ENCODE results near the gene DCC. TPM values are rescaled to one million over a fixed set of nuclear protein-coding genes. Genes with fewer than 3 reads are reported as not detected.

The DCC gene
- total RNA-seq, 1 donor from 2014 or later = under 0.01 TPM

DNA sequence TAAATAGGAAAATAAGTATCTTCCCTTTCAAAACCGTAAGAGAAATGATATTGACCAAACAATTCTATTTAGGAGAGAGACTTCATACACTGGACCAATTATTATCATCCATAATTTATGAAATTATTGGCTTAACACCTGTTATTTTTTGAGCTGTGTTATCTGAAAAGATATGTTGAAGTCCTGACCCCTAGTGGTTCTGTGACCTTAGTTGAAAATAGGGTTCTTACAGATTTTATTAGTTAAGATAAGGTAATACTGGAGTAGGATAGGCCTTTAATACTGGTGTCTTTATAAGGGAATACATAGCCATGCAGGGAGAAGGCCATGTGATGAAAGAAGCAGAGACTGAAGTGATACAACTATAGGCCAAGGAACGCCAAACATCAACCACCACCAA, 659.6 kb downstream of the DCC start:
- Histone ChIP-seq H3K27me3 (ENCODE audit: control insufficient read depth in 3 of 3, insufficient read depth in 3 of 3, low read length in 3 of 3) (no peaks in the 10 kb centered on the region), H3K4me1 (ENCODE audit: control insufficient read depth in 3 of 3, insufficient read depth in 3 of 3, low read length in 3 of 3) (no peaks in the 10 kb centered on the region), H3K4me3 (ENCODE audit: low read length in 3 of 3) (no peak overlapping the region), H3K9me3 (ENCODE audit: control insufficient read depth in 3 of 3, low read length in 3 of 3) (no peaks in the 10 kb centered on the region), H3K36me3 (ENCODE audit: control insufficient read depth in 3 of 3, insufficient read depth in 3 of 3, low read length in 3 of 3) (no peaks in the 10 kb centered on the region), H3K9ac (ENCODE audit: low read depth in 1 of 3, low read length in 3 of 3) (no peak overlapping the region), H3K27ac (ENCODE audit: low read depth, low read length) (no peak overlapping the region)

DNA sequence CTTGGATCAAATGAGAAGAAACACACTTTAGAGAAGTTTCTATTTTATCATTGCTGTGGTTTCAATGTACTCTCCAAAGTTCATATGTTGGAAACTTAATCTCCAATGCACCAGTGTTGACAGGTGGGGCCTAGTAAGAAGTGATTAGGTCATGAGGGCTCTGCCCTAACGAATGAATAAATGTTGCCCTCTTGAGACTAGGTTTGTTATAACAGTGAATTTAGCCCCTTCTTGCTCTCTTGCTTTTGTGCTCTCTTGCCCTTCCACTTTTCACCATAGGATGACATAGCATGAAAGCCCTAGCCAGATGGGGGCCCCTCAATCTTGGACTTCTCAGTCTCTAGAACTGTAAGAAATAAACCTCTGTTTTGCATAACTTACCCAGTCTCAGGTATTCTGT, 664.8 kb downstream of the DCC start:
- Histone ChIP-seq H3K36me3 (ENCODE audit: control insufficient read depth in 3 of 3, insufficient read depth in 3 of 3, low read length in 3 of 3) (no peaks in the 10 kb centered on the region), H3K27me3 (ENCODE audit: control insufficient read depth in 3 of 3, insufficient read depth in 3 of 3, low read length in 3 of 3) (no peaks in the 10 kb centered on the region), H3K9ac (ENCODE audit: low read depth in 1 of 3, low read length in 3 of 3) (no peak overlapping the region), H3K9me3 (ENCODE audit: control insufficient read depth in 3 of 3, low read length in 3 of 3) (no peaks in the 10 kb centered on the region), H3K4me1 (ENCODE audit: control insufficient read depth in 3 of 3, insufficient read depth in 3 of 3, low read length in 3 of 3) (no peaks in the 10 kb centered on the region), H3K27ac (ENCODE audit: low read depth, low read length) (no peak overlapping the region), H3K4me3 (ENCODE audit: low read length in 3 of 3) (no peak overlapping the region)

DNA sequence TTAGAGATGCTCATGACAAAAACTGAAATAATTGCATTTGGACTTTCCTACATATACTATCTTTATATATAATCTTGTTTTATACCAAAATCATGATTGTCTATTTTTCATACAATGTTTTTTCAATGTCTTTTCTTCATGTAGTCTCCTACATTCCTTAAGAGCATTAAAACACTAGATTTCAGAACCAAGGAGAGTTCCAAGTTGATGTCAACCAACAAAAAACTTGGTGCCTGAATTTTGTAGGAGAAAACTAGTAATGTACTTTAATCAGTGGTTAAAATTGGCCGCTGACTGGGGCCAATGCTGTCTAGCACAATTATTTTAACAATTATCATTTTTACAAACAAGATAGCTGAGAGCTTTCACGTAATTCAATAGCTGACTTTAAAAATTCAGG, 678.8 kb downstream of the DCC start:
- H3K27me3 ChIP-seq (ENCODE audit: control insufficient read depth in 3 of 3, insufficient read depth in 3 of 3, low read length in 3 of 3) = no peaks in the 10 kb centered on the region
- H3K4me3 ChIP-seq (ENCODE audit: low read length in 3 of 3) = no peak overlapping the region
- no peaks in the 10 kb centered on the region for H3K36me3 ChIP-seq (ENCODE audit: control insufficient read depth in 3 of 3, insufficient read depth in 3 of 3, low read length in 3 of 3)
- H3K4me1 ChIP-seq (ENCODE audit: control insufficient read depth in 3 of 3, insufficient read depth in 3 of 3, low read length in 3 of 3) = no peaks in the 10 kb centered on the region
- no peak overlapping the region for H3K27ac ChIP-seq (ENCODE audit: low read depth, low read length)
- no peak overlapping the region for H3K9ac ChIP-seq (ENCODE audit: low read depth in 1 of 3, low read length in 3 of 3)
- H3K9me3 ChIP-seq (ENCODE audit: control insufficient read depth in 3 of 3, low read length in 3 of 3) = no peaks in the 10 kb centered on the region

DNA sequence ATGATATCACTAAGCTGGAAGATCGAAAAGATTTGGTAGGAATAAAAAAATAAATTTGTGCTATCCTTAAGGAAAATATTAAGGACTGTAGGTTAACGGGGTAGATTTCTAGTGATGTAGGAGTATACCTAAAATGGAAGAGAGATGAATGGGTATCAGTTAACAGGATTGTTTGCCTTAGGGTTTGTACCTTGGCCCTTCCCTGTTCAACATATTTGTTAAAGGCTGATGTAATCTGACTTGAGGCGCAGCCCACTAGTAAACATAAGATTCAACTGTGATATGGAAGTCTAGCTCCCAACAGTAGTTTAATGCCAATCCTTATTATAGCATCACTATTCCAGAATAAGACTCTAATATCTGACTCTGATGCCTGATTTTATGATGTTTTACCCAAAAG, 685.2 kb downstream of the DCC start:
- Histone ChIP-seq H3K4me1 (ENCODE audit: control insufficient read depth in 3 of 3, insufficient read depth in 3 of 3, low read length in 3 of 3) (no peaks in the 10 kb centered on the region), H3K36me3 (ENCODE audit: control insufficient read depth in 3 of 3, insufficient read depth in 3 of 3, low read length in 3 of 3) (no peaks in the 10 kb centered on the region)

DNA sequence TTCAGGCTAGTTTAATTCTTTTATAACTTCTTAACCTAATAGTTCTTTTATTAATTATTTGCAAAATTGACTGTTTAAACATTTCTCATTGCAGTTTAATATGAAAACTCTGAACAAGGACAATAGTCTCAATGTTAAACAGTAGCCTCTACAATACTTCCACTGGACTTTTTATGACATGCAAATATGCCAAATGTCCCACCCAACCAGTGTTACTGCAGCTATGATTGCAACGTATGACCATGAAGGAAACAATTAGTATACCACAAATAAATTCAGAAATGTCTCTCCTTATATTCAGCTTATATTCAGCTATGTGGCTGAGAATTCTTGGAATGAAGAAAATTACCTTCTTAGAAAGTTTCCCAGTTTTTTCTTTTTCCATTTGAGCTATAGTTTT, 688.6 kb downstream of the DCC start:
- H3K4me1 ChIP-seq (ENCODE audit: control insufficient read depth in 3 of 3, insufficient read depth in 3 of 3, low read length in 3 of 3) = no peaks in the 10 kb centered on the region
- H3K27ac ChIP-seq (ENCODE audit: low read depth, low read length) = no peak overlapping the region
- no peak overlapping the region for H3K4me3 ChIP-seq (ENCODE audit: low read length in 3 of 3)
- H3K27me3 ChIP-seq (ENCODE audit: control insufficient read depth in 3 of 3, insufficient read depth in 3 of 3, low read length in 3 of 3) = no peaks in the 10 kb centered on the region
- H3K36me3 ChIP-seq (ENCODE audit: control insufficient read depth in 3 of 3, insufficient read depth in 3 of 3, low read length in 3 of 3) = no peaks in the 10 kb centered on the region
- no peak overlapping the region for H3K9ac ChIP-seq (ENCODE audit: low read depth in 1 of 3, low read length in 3 of 3)
- H3K9me3 ChIP-seq (ENCODE audit: control insufficient read depth in 3 of 3, low read length in 3 of 3) = no peaks in the 10 kb centered on the region

More for the DNA sequence above, 685.2 kb downstream of the DCC start:
- Histone ChIP-seq H3K9me3 (ENCODE audit: control insufficient read depth in 3 of 3, low read length in 3 of 3) (no peaks in the 10 kb centered on the region), H3K9ac (ENCODE audit: low read depth in 1 of 3, low read length in 3 of 3) (no peak overlapping the region), H3K4me3 (ENCODE audit: low read length in 3 of 3) (no peak overlapping the region), H3K27me3 (ENCODE audit: control insufficient read depth in 3 of 3, insufficient read depth in 3 of 3, low read length in 3 of 3) (no peaks in the 10 kb centered on the region), H3K27ac (ENCODE audit: low read depth, low read length) (no peak overlapping the region)

DNA sequence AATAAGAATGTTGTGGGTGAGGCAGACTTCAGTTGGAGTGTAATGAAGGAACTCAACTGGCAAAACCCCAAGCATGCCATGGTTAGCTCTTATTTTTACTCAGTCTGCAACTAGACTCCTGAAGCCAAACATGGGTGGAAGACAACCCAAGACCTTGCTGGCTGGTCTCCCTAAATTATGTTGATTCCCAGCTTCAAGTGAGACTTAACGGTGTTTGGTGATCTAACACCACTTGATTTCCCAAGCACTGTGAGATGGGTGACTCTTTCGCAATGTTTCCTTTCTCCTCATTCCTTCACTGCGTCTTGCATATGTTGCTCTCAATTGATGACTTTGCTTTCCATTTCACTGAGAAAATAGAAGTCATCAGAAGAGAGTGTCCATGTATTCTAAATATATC, 693.1 kb downstream of the DCC start:
- no peak overlapping the region for H3K27ac ChIP-seq (ENCODE audit: low read depth, low read length)
- H3K27me3 ChIP-seq (ENCODE audit: control insufficient read depth in 3 of 3, insufficient read depth in 3 of 3, low read length in 3 of 3) = no peaks in the 10 kb centered on the region

DNA sequence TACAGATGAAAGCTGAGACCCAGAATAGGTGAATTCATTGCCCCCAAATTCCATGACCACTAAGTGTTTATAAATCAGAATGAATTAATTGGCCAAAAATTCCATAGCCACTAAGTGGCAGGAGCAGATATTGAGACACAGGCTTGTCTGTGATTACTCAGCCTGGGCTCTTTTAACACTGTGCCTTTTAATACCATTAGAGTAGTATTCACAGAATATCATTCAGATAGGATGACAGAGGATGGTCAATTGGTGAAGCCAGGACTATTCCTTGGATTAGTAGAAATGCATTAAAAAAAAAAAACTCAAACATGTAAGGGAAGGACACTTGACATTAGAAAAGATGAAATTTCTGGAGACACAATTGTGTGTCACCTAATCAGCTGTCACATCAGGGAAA, 698.6 kb downstream of the DCC start:
- H3K9me3 ChIP-seq (ENCODE audit: control insufficient read depth in 3 of 3, low read length in 3 of 3) = no peaks in the 10 kb centered on the region
- H3K36me3 ChIP-seq (ENCODE audit: control insufficient read depth in 3 of 3, insufficient read depth in 3 of 3, low read length in 3 of 3) = no peaks in the 10 kb centered on the region
- H3K9ac ChIP-seq (ENCODE audit: low read depth in 1 of 3, low read length in 3 of 3) = no peak overlapping the region
- no peaks in the 10 kb centered on the region for H3K4me1 ChIP-seq (ENCODE audit: control insufficient read depth in 3 of 3, insufficient read depth in 3 of 3, low read length in 3 of 3)
- H3K4me3 ChIP-seq (ENCODE audit: low read length in 3 of 3) = no peak overlapping the region
- no peak overlapping the region for H3K27ac ChIP-seq (ENCODE audit: low read depth, low read length)
- H3K27me3 ChIP-seq (ENCODE audit: control insufficient read depth in 3 of 3, insufficient read depth in 3 of 3, low read length in 3 of 3) = no peaks in the 10 kb centered on the region

More for the DNA sequence above, 693.1 kb downstream of the DCC start:
- Histone ChIP-seq H3K4me3 (ENCODE audit: low read length in 3 of 3) (no peak overlapping the region), H3K4me1 (ENCODE audit: control insufficient read depth in 3 of 3, insufficient read depth in 3 of 3, low read length in 3 of 3) (no peaks in the 10 kb centered on the region), H3K9ac (ENCODE audit: low read depth in 1 of 3, low read length in 3 of 3) (no peak overlapping the region), H3K36me3 (ENCODE audit: control insufficient read depth in 3 of 3, insufficient read depth in 3 of 3, low read length in 3 of 3) (no peaks in the 10 kb centered on the region), H3K9me3 (ENCODE audit: control insufficient read depth in 3 of 3, low read length in 3 of 3) (no peaks in the 10 kb centered on the region)

DNA sequence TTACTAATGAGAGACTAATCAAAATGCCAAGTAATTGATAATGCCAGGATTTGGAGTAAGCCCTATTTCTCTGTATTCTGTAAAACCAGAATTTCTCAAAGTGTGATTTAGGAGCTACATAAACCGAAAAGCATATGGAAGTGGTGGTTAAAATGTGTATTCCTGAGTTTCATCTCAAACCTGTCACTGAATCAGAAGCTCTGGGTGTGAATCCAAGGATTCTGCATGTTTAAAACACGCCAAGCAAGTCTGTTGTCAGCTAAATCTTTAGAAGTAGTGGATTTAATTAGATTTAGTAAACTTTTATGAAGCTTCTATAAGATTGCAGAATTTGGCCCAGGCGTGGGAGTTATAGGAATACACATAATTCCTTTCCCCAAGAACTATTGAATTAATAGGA, 700.3 kb downstream of the DCC start:
- Histone ChIP-seq H3K27ac (ENCODE audit: low read depth, low read length) (no peak overlapping the region), H3K36me3 (ENCODE audit: control insufficient read depth in 3 of 3, insufficient read depth in 3 of 3, low read length in 3 of 3) (no peaks in the 10 kb centered on the region), H3K4me1 (ENCODE audit: control insufficient read depth in 3 of 3, insufficient read depth in 3 of 3, low read length in 3 of 3) (no peaks in the 10 kb centered on the region), H3K4me3 (ENCODE audit: low read length in 3 of 3) (no peak overlapping the region), H3K9ac (ENCODE audit: low read depth in 1 of 3, low read length in 3 of 3) (no peak overlapping the region), H3K27me3 (ENCODE audit: control insufficient read depth in 3 of 3, insufficient read depth in 3 of 3, low read length in 3 of 3) (no peaks in the 10 kb centered on the region), H3K9me3 (ENCODE audit: control insufficient read depth in 3 of 3, low read length in 3 of 3) (no peaks in the 10 kb centered on the region)

DNA sequence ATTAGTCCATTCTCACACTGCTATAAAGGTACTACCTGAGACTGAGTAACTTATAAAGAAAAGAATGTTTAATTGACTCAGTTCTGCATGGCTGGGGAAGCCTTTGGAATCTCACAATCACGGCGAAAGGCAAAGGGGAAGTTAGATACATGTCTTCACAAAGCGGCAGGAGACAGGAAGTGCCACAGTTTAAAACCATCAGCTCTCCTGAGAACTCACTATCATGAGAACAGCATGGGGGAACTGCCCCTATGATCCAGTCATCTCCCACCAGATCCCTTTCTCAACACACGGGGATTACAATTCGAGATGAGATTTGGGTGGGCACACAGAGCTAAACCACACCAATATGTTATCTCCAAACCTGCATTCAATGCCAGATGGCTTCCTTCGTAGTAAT, 716.1 kb downstream of the DCC start:
- Histone ChIP-seq H3K27me3 (ENCODE audit: control insufficient read depth in 3 of 3, insufficient read depth in 3 of 3, low read length in 3 of 3) (no peaks in the 10 kb centered on the region), H3K4me1 (ENCODE audit: control insufficient read depth in 3 of 3, insufficient read depth in 3 of 3, low read length in 3 of 3) (no peaks in the 10 kb centered on the region), H3K4me3 (ENCODE audit: low read length in 3 of 3) (no peak overlapping the region), H3K9me3 (ENCODE audit: control insufficient read depth in 3 of 3, low read length in 3 of 3) (no peaks in the 10 kb centered on the region), H3K36me3 (ENCODE audit: control insufficient read depth in 3 of 3, insufficient read depth in 3 of 3, low read length in 3 of 3) (no peaks in the 10 kb centered on the region), H3K9ac (ENCODE audit: low read depth in 1 of 3, low read length in 3 of 3) (no peak overlapping the region), H3K27ac (ENCODE audit: low read depth, low read length) (no peak overlapping the region)

DNA sequence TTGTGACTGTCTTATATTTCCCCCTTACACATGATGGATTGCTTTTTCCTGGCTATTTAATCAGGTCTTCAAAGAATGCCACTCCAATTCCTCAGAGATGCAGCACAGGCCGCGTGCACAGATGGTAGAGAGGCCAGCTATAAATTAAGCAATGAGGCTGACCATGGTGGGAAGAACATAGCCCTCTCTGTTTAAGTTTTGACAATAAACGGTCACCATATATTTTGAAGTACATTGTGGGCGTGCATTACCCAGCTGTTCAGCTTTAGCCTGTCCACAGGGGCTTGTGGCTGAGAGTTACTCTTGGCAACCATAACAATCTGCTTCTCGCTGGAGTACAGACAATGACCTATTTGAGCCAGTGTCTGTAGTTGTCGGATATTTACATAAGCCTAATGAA, 730.8 kb downstream of the DCC start:
- H3K27me3 ChIP-seq (ENCODE audit: control insufficient read depth in 3 of 3, insufficient read depth in 3 of 3, low read length in 3 of 3) = no peaks in the 10 kb centered on the region

DNA sequence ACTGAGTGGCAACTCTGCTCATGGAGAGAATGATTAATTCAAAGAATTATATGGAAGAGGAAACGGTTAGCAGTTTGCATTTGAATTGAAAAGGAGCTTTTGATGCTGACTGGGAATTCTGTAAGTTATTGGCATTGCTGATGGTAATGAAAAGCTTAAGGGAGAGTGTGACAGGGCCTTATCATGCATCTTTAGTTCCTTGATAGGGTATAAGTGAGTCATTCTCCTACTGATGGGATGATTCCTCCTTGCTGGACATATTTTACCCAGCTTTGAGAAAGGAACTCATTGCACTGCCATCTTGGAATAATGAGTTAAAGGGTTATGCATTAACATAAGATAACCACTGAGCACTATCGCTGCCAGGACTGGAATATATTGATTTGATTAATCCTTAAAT, 740.7 kb downstream of the DCC start:
- Histone ChIP-seq H3K27ac (ENCODE audit: low read depth, low read length) (no peak overlapping the region), H3K9me3 (ENCODE audit: control insufficient read depth in 3 of 3, low read length in 3 of 3) (no peaks in the 10 kb centered on the region), H3K4me1 (ENCODE audit: control insufficient read depth in 3 of 3, insufficient read depth in 3 of 3, low read length in 3 of 3) (no peaks in the 10 kb centered on the region), H3K36me3 (ENCODE audit: control insufficient read depth in 3 of 3, insufficient read depth in 3 of 3, low read length in 3 of 3) (no peaks in the 10 kb centered on the region), H3K4me3 (ENCODE audit: low read length in 3 of 3) (no peak overlapping the region), H3K27me3 (ENCODE audit: control insufficient read depth in 3 of 3, insufficient read depth in 3 of 3, low read length in 3 of 3) (no peaks in the 10 kb centered on the region), H3K9ac (ENCODE audit: low read depth in 1 of 3, low read length in 3 of 3) (no peak overlapping the region)

More for the DNA sequence above, 730.8 kb downstream of the DCC start:
- H3K9me3 ChIP-seq (ENCODE audit: control insufficient read depth in 3 of 3, low read length in 3 of 3) = no peaks in the 10 kb centered on the region
- no peaks in the 10 kb centered on the region for H3K36me3 ChIP-seq (ENCODE audit: control insufficient read depth in 3 of 3, insufficient read depth in 3 of 3, low read length in 3 of 3)
- no peaks in the 10 kb centered on the region for H3K4me1 ChIP-seq (ENCODE audit: control insufficient read depth in 3 of 3, insufficient read depth in 3 of 3, low read length in 3 of 3)
- no peak overlapping the region for H3K4me3 ChIP-seq (ENCODE audit: low read length in 3 of 3)
- H3K9ac ChIP-seq (ENCODE audit: low read depth in 1 of 3, low read length in 3 of 3) = no peak overlapping the region
- H3K27ac ChIP-seq (ENCODE audit: low read depth, low read length) = no peak overlapping the region
